Activated naive CD8-positive, alpha-beta T cell (primary cell): ENCODE measurements around the gene CLIP1.
"Not testable (repeated sequence)": the region's sequence is repeated elsewhere in the genome, so short reads cannot be mapped to it uniquely, and the experiment has no call there.

Experiments
- H3K27ac Mint-ChIP-seq: one replicate; pipeline ENCODE4 v1.8.0; 2021; ENCODE audit warnings: mixed read lengths
- H3K27me3 Mint-ChIP-seq: one replicate; pipeline ENCODE4 v1.8.0; 2021; ENCODE audit warnings: mixed read lengths
- H3K36me3 Mint-ChIP-seq: one replicate; pipeline ENCODE4 v1.8.0; 2021; ENCODE audit warnings: mixed read lengths
- H3K4me1 Mint-ChIP-seq: one replicate; pipeline ENCODE4 v1.8.0; 2021; ENCODE audit warnings: low read depth, mixed read lengths
- H3K4me3 Mint-ChIP-seq: one replicate; pipeline ENCODE4 v1.8.0; 2021; ENCODE audit warnings: mild to moderate bottlenecking, mixed read lengths
- H3K9me3 Mint-ChIP-seq: one replicate; pipeline ENCODE4 v1.8.0; 2021; ENCODE audit warnings: low read depth, mixed read lengths

Gene CLIP1

DNA sequence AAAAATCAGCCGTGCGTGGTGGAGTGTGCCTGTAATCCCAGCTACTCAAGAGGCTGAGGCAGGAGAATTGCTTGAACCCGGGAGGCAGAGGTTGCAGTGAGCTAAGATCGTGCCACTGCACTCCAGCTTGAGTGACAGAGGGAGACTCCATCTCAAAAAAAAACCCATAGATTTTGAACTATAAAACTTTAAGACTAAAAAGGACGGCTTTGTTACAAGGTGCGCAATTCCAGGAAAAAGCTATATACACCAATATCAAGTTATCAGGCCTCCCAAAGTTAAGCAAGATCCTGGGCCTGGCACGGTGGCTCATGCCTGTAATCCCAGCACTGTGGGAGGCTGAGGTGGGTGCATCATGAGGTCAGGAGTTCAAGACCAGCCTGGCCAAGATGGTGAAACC is 6.8 kb downstream of the CLIP1 start:
- H3K27me3 Mint-ChIP-seq, H3K4me3 Mint-ChIP-seq, H3K9me3 Mint-ChIP-seq, H3K36me3 Mint-ChIP-seq, H3K27ac Mint-ChIP-seq: not testable (repeated sequence)
- H3K4me1 Mint-ChIP-seq = peaks cover 44% of the 10 kb centered on the region

DNA sequence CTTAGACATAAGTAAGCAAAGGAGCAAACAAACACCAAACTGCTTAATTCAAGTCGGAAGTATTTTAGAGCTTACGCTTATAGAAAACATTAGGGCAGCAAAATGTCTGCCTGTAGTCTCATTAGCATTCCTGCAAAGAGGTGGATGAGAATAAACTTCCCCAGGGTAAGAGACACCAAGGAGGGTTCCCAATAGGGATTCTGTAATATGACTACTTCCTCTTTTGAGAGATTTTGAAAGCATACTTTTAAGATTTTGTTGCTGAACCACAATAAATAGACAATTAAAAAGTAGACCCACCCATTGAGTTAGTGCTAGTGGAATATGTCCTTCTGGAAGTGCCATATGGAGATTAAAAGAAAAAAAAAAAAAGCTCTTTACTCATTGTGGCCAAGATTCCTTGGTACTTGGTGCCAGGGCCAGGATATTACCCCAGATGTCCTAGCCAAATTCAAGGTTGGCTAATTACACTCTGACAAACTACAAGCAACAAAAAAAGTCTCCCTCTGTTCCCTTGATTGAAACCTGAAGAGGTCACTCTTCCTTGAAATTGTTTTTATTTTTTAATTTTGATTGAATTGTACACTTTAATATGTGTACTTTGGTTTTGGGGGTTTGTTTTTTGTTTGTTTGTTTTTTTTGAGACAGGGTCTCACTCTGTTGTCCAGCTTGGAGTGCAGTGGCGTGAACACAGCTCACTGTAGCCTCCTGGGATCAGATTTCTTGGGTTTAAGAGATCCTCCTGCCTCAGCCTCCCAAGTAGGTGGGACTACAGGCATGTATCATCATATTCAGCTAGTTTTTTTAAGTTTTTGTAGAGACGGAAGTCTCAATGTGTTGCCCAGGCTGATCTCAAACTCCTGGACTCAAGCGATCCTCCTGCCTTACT is 8.7 kb downstream of the CLIP1 start:
- Mint-ChIP-seq H3K36me3 (peaks cover 6% of the 10 kb centered on the region), H3K27me3 (no peaks in the 10 kb centered on the region), H3K4me1 (peaks cover 34% of the 10 kb centered on the region), H3K27ac (peak overlapping the region; percentile 93), H3K9me3 (no peaks in the 10 kb centered on the region), H3K4me3 (no peak overlapping the region)

DNA sequence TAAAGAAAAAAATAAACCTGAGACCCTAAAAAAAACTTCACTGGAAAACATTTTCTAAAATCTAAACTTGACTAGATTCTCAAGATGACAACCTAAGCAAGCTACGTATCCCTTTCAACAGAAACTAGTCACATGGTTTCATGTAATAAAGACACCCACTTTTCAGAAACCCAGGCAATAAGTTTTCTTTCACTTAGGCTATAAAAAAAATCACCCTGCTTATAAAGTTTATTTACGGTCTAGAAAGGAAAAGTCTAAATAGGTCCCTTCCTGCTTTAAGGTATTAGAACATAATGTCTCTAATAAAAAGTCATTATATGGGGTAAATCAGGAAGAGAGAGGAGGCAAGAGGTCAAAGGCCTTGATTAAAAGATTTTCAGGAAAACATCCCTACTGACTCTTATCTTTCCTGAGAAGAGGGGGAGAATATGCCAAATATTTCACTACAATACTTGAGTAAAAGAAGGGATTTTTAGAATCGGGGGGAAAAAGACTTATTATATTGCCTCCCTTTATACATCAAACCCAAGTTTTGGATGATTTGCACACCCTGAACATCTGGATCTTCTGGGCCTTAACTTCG is 9.5 kb downstream of the CLIP1 start:
- Mint-ChIP-seq H3K27ac (peak overlapping the region; percentile 93), H3K36me3 (peaks cover 5% of the 10 kb centered on the region), H3K4me1 (peaks cover 30% of the 10 kb centered on the region), H3K9me3 (no peaks in the 10 kb centered on the region), H3K4me3 (peak overlapping the region; percentile 61), H3K27me3 (no peaks in the 10 kb centered on the region)

DNA sequence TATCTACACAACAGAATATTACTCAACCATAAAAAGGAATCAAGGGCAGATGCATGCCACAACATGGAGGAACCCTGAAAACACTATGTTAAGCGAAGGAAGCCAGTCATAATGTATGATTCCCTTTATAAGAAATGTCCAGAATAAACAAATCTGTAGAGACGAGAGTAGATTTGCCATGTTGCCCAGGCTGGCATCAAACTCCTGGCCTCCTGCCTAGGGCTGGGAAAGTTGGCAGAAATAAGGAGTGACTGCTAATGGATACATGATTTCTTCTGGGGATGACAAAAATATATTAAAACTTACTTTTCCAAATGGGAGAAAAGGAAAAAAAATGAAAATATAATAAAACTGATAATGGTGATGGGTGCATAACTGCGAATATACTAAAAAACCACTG is 10.9 kb downstream of the CLIP1 start:
- Mint-ChIP-seq H3K36me3 (peaks cover 3% of the 10 kb centered on the region), H3K27ac (no peak overlapping the region), H3K9me3 (no peaks in the 10 kb centered on the region), H3K4me1 (peaks cover 34% of the 10 kb centered on the region), H3K4me3 (no peak overlapping the region), H3K27me3 (no peaks in the 10 kb centered on the region)

DNA sequence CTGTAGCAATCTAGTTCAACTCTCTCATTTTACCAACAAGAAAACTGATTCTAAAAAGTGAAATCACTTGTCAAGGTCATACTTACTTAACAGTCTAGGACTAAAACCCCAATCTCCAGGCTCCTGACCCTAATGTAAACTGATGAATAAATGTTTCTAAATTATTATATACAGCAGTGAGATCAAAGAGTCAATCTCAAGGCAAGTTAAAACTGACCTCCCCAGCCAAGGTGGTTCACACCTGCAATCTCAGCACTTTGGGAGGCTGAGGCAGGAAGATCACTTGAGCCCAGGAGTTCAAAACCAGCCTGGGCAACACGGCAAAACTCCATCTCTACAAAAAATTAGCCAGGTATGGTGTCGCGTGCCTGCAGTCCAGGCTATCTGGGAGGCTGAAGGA is 15.3 kb downstream of the CLIP1 start:
- Mint-ChIP-seq H3K4me1 (peaks cover 18% of the 10 kb centered on the region), H3K27ac (peak overlapping the region; percentile 22), H3K9me3 (no peaks in the 10 kb centered on the region), H3K4me3 (no peak overlapping the region), H3K27me3 (no peaks in the 10 kb centered on the region), H3K36me3 (peaks cover 7% of the 10 kb centered on the region)

DNA sequence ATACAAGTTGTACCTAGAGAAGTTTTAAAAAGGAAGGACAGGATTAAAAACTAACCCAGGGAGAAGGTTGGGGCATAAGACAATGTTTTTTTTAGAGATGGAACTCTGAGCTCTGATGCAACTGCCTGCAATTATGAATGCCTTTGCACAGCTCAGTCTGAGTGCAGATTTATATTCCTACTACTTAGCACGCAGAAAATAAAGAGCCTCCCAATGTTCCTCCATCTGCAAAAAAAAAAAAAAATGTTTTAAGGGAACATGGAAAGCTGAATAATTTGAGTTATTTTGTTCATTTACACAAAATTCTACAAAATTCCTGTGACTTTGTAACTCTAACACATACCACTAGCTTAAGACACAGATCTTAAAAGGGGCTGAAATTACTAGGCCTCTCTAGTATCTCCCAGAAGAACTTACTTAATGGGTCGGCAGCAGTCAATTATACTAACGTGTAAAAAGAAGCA is 15.7 kb downstream of the CLIP1 start:
- Mint-ChIP-seq H3K9me3 (no peaks in the 10 kb centered on the region), H3K36me3 (peaks cover 7% of the 10 kb centered on the region), H3K4me3 (no peak overlapping the region), H3K27me3 (no peaks in the 10 kb centered on the region), H3K27ac (no peak overlapping the region), H3K4me1 (peaks cover 18% of the 10 kb centered on the region)

DNA sequence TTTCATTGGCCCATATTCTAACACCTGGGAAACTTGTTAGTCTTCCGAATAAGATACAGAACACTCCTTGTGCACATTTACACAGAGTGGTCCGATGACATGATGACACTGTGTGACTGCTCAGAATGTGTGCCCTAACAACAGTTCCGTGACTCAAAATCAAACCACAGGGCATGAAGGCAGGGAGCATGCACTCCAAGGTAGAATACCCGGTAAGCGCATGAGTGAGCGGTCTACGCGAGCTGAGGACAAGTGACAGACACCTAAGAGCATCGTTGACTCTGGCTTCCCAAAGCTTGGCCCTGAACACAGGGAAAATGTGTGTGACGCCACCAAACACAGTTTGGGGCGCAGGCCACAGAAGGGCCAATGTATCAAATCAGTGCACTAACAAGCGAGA is 18.6 kb downstream of the CLIP1 start:
- H3K27me3 Mint-ChIP-seq = no peaks in the 10 kb centered on the region
- no peak overlapping the region for H3K27ac Mint-ChIP-seq
- no peak overlapping the region for H3K4me3 Mint-ChIP-seq
- no peaks in the 10 kb centered on the region for H3K9me3 Mint-ChIP-seq
- H3K4me1 Mint-ChIP-seq = peaks cover 30% of the 10 kb centered on the region
- H3K36me3 Mint-ChIP-seq = peaks cover 4% of the 10 kb centered on the region

DNA sequence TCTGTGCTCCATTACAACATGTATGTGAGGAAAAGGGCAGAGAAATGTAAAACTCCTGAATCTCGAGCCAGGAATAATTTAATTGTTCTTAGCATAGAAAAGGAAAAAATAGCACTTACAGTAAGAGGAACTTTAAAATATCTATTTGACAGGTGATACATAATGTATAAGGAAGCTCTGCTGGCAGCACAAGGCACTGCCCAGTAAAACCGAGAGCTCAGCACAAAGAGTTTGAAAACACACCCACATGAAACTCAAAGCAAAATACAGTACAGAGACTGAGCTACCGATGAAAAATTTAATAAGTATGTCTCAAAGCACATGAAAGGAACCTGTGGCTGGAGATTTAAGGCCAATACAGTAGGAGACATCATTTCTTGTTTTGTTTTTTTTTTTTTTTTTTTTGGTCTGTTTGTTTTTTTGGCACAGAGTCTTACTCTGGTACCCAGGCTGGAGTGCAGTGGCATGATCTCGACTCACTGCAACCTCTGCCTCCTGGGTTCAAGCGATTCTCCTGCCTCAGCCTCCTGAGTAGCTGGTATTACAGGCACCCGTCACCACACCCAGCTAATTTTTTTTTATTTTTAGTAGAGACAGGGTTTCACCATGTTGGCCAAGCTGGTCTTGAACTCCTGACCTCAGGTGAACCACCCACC is 19.2 kb downstream of the CLIP1 start:
- H3K36me3 Mint-ChIP-seq = peaks cover 4% of the 10 kb centered on the region
- no peak overlapping the region for H3K4me3 Mint-ChIP-seq
- peak overlapping the region; percentile 28 for H3K27ac Mint-ChIP-seq
- no peaks in the 10 kb centered on the region for H3K27me3 Mint-ChIP-seq
- H3K9me3 Mint-ChIP-seq = no peaks in the 10 kb centered on the region
- H3K4me1 Mint-ChIP-seq = peaks cover 30% of the 10 kb centered on the region

DNA sequence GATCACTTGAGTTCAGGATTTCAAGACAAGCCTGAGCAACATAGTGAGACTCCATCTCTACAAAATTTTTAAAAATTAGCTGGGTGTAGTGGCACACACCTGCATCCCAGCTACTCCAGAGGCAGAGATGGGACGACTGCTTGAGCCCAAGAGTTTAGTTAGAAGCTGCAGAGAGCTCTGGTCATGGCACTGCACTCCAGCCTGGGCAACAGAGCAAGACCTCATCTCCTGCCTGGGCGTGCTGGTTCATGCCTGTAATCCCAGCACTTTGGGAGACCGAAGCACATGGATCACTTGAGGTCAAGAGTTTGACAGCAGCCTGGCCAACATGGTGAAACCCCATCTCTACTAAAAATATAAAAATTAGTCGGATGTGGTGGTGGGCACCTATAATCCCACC is 20.2 kb downstream of the CLIP1 start:
- Mint-ChIP-seq H3K27ac (no peak overlapping the region), H3K27me3 (no peaks in the 10 kb centered on the region), H3K4me1 (peaks cover 28% of the 10 kb centered on the region)

DNA sequence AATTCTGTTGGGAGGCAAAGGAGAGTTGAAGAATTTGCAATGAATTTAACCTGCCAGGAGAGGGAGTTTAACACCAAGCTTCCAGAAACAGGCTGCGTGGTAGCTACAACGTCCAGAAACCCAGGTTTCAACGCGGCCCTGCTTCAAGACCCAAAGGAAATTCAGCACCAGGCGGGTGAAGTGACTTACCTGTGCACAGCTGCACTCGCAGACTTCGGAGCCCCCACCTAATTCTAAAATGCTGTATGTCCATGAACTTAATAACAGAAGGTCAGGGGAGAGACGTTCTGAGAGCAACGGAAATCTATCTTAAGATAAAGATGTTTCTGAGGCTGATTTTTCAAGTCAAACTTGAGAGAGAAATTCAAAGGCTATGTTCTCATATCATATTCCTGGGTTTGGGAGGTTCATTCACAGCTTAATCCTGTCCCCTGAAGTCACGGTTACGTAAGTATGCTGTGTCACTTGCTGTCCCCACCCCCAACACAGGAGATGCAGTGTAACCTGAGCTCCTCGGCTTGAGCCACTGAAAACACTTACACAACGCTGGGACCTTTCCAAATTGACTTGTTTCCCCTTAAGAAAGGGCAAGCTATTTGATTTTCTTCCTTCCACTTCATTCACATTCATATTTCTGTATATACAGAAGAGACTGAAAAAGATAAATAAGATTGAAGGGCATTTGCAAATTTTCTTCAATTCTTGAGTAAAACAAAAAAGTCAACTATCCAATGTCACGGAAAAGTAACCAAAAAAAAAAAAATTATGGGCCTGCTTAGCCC is 22.7 kb downstream of the CLIP1 start:
- no peaks in the 10 kb centered on the region for H3K27me3 Mint-ChIP-seq

More for the DNA sequence above, 20.2 kb downstream of the CLIP1 start:
- no peak overlapping the region for H3K4me3 Mint-ChIP-seq
- peaks cover 4% of the 10 kb centered on the region for H3K36me3 Mint-ChIP-seq
- no peaks in the 10 kb centered on the region for H3K9me3 Mint-ChIP-seq

DNA sequence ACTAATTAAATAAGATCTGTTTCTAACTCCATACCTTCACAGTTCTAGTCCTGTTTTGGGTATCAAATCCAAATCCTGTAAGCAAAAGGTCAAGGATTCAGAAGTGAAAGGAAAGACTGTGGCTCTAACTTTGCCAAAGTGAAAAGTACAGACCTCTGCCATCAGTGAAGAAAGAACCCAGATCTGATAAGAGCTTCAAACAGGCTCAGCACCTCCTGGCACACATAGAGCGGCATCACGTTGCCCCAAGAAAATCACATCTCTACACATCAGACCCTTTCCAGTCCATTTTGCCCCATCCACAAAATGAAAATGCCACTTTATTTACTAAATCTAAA is 23.2 kb downstream of the CLIP1 start:
- H3K27me3 Mint-ChIP-seq = no peaks in the 10 kb centered on the region
- peaks cover 34% of the 10 kb centered on the region for H3K4me1 Mint-ChIP-seq
- peak overlapping the region; percentile 75 for H3K27ac Mint-ChIP-seq
- no peaks in the 10 kb centered on the region for H3K36me3 Mint-ChIP-seq
- H3K9me3 Mint-ChIP-seq = no peaks in the 10 kb centered on the region
- H3K4me3 Mint-ChIP-seq = no peak overlapping the region

More for the DNA sequence above, 22.7 kb downstream of the CLIP1 start:
- peaks cover under 1% of the 10 kb centered on the region for H3K36me3 Mint-ChIP-seq
- H3K27ac Mint-ChIP-seq = peak overlapping the region; percentile 75
- H3K4me3 Mint-ChIP-seq = no peak overlapping the region
- peaks cover 32% of the 10 kb centered on the region for H3K4me1 Mint-ChIP-seq
- H3K9me3 Mint-ChIP-seq = no peaks in the 10 kb centered on the region

DNA sequence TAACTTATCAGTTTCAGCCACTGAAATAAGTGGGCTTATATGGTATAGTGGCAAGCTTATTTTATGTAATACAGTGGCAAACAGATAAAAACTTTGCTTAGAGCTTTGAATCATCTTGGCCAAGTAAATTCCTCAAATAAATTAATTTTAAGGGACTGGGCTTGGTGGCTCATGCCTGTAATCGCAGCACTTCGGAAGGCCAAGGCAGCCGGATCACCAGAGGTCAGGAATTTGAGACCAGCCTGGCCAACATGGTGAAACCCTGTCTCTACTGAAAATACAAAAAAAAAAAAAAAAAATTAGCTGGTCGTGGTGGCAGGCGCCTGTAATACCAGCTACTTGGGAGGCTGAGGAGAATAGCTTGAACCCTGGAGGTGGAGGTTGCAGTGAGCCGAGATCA is 24.5 kb downstream of the CLIP1 start:
- not testable (repeated sequence) for H3K4me3 Mint-ChIP-seq, H3K36me3 Mint-ChIP-seq, H3K27ac Mint-ChIP-seq, H3K27me3 Mint-ChIP-seq, H3K9me3 Mint-ChIP-seq
- H3K4me1 Mint-ChIP-seq = peaks cover 38% of the 10 kb centered on the region

DNA sequence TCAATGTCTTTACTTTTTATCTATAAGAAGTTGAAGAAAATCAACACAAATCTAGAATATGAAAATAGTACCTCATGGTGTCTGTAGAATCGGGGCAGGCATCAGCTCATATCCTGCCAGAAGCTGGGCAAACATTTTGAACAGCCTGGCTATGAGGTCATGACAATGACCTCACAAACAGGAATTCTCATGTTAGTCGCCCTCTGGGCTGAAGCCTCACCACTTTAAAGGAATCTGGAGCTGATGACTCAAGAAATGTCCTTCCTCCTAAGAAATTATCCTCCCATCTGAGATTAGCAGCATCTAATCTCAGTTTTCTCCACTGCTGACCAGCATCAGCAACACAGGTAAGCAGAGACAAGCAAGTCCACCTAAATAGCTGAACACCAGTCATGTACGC is 27.1 kb downstream of the CLIP1 start:
- Mint-ChIP-seq H3K36me3 (no peaks in the 10 kb centered on the region), H3K9me3 (no peaks in the 10 kb centered on the region), H3K4me1 (peaks cover 39% of the 10 kb centered on the region), H3K4me3 (no peak overlapping the region), H3K27me3 (no peaks in the 10 kb centered on the region), H3K27ac (peak overlapping the region; percentile 69)

DNA sequence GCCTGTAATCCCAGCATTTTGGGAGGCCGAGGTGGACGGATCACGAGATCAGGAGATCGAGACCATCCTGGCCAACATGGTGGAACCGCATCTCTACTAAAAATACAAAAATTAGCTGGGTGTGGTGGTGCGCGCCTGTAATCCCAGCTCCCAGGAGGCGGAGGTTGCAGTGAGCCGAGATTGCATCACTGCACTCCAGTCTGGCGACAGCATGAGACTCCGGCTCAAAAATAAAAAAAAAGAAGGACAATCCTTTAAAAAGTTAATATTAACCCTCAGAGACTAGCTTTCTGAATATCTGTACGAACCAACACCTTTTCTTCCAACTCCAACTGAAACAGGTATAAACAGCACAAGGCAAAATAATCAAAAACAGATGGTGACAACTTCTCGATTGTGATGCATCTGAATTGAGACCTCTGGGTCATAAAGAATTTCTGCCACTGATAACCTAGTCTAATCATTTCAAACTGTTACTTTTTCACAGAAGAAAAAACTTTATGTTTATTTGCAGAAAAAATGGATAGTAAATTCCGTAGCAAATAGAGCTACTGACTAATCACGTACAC is 27.8 kb downstream of the CLIP1 start:
- H3K9me3 Mint-ChIP-seq = no peaks in the 10 kb centered on the region
- peaks cover 33% of the 10 kb centered on the region for H3K4me1 Mint-ChIP-seq
- H3K27me3 Mint-ChIP-seq = no peaks in the 10 kb centered on the region
- peak overlapping the region; percentile 69 for H3K27ac Mint-ChIP-seq
- no peak overlapping the region for H3K4me3 Mint-ChIP-seq
- H3K36me3 Mint-ChIP-seq = no peaks in the 10 kb centered on the region
